ENCODE data around the gene ARHGAP6.

ARHGAP6 gene

GRCh38 chrX:11351375-11352295 lies 314.1 kb downstream of the ARHGAP6 start:
- DNase-seq (ENCODE audit: low spot score) = no peak

- DNase-seq (ENCODE audit: low spot score) = no peak
Measured at GRCh38 chrX:11349661-11350337, 315.9 kb downstream of the ARHGAP6 start.

- no peak for DNase-seq (ENCODE audit: low spot score)
Measured at GRCh38 chrX:11349020-11349419, 316.7 kb downstream of the ARHGAP6 start.

GRCh38 chrX:11347300-11347699 lies 318.4 kb downstream of the ARHGAP6 start:
- no peak for DNase-seq (ENCODE audit: low spot score)

- no peak for DNase-seq (ENCODE audit: low spot score)
Measured at GRCh38 chrX:11346121-11346682, 319.5 kb downstream of the ARHGAP6 start.

GRCh38 chrX:11342673-11343072 lies 323.0 kb downstream of the ARHGAP6 start:
- DNase-seq (ENCODE audit: low spot score) = no peak

GRCh38 chrX:11341274-11342201 lies 324.2 kb downstream of the ARHGAP6 start:
- no peak for DNase-seq (ENCODE audit: low spot score)

GRCh38 chrX:11337292-11338009 lies 328.3 kb downstream of the ARHGAP6 start:
- no peak for DNase-seq (ENCODE audit: low spot score)

- DNase-seq (ENCODE audit: low spot score) = no peak
Measured at GRCh38 chrX:11336201-11336600, 329.5 kb downstream of the ARHGAP6 start.

GRCh38 chrX:11334165-11334564 lies 331.6 kb downstream of the ARHGAP6 start:
- no peak for DNase-seq (ENCODE audit: low spot score)

- no peak for DNase-seq (ENCODE audit: low spot score)
Measured at GRCh38 chrX:11331788-11332187, 333.9 kb downstream of the ARHGAP6 start.

GRCh38 chrX:11329021-11329420 lies 336.7 kb downstream of the ARHGAP6 start:
- no peak for DNase-seq (ENCODE audit: low spot score)

- DNase-seq (ENCODE audit: low spot score) = no peak
Measured at GRCh38 chrX:11328134-11328533, 337.6 kb downstream of the ARHGAP6 start.

GRCh38 chrX:11321986-11322385 lies 343.7 kb downstream of the ARHGAP6 start:
- DNase-seq (ENCODE audit: low spot score) = no peak

GRCh38 chrX:11319806-11320520 lies 345.8 kb downstream of the ARHGAP6 start:
- DNase-seq (ENCODE audit: low spot score) = peak; percentile 1

GRCh38 chrX:11311706-11312105 lies 354.0 kb downstream of the ARHGAP6 start:
- DNase-seq (ENCODE audit: low spot score) = no peak

GRCh38 chrX:11309220-11309619 lies 356.5 kb downstream of the ARHGAP6 start:
- no peak for DNase-seq (ENCODE audit: low spot score)

- DNase-seq (ENCODE audit: low spot score) = no peak
Measured at GRCh38 chrX:11305641-11306040, 360.1 kb downstream of the ARHGAP6 start.

- DNase-seq (ENCODE audit: low spot score) = no peak
Measured at GRCh38 chrX:11304829-11305228, 360.9 kb downstream of the ARHGAP6 start.

- no peak for DNase-seq (ENCODE audit: low spot score)
Measured at GRCh38 chrX:11298600-11298999, 367.1 kb downstream of the ARHGAP6 start.

All from SK-N-DZ (cell line).